ENCODE results near the gene PPP2R3C.
"Not testable (repeated sequence)": the region's sequence is repeated elsewhere in the genome, so short reads cannot be mapped to it uniquely, and the experiment has no call there.

- not testable (repeated sequence) for TF ChIP-seq CTCF, POLR2A (IDR thresholded peaks at IDR 0.05)
Measured at GRCh38 chr14:35152531-35152930, 30.7 kb upstream of the PPP2R3C start.

Measured in body of pancreas (tissue), 4 donors.